ENCODE results near the gene C6orf163.

Gene C6orf163

DNA sequence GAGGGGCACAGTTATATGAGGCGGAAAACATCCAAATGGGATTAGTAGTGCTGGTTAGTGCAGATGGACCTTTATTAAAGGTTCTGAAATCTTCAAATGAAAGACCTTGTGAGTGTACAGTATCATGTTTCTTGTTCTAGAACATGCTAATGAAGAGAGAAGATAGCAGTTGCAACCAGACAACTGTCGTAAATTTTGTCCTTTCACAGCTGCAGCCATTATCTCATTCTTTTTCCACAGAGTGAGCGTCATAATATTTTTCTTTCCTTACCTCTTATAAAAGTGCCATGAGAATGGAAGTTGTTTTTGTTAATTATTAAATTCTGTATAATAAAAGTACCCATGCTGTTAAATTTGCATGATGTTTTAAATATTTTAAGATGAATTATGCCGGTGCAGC is 4.4 kb upstream of the C6orf163 start:
- H3K9me3 Mint-ChIP-seq = no peaks in the 10 kb centered on the region
- H3K4me3 Mint-ChIP-seq = no peak overlapping the region
- intact Hi-C loops (cut with micrococcal nuclease) = no loop called here
- no peaks in the 10 kb centered on the region for H3K4me1 Mint-ChIP-seq (ENCODE audit: low read depth)
- H3K27me3 Mint-ChIP-seq = no peaks in the 10 kb centered on the region
- H3K36me3 Mint-ChIP-seq (ENCODE audit: low read depth) = peaks cover 6% of the 10 kb centered on the region
- H3K27ac Mint-ChIP-seq = no peak overlapping the region

- intact Hi-C loops (cut with micrococcal nuclease) = no loop called here
- Mint-ChIP-seq H3K27me3 (no peaks in the 10 kb centered on the region), H3K36me3 (ENCODE audit: low read depth) (peaks cover 6% of the 10 kb centered on the region), H3K4me3 (no peak overlapping the region), H3K9me3 (no peaks in the 10 kb centered on the region), H3K4me1 (ENCODE audit: low read depth) (no peaks in the 10 kb centered on the region), H3K27ac (no peak overlapping the region)
Observed at GRCh38 chr6:87341158-87341557, 3.5 kb upstream of the C6orf163 start.

GRCh38 chr6:87341899-87342298 is 2.7 kb upstream of the C6orf163 start:
- Mint-ChIP-seq H3K36me3 (ENCODE audit: low read depth) (peaks cover 6% of the 10 kb centered on the region), H3K4me3 (no peak overlapping the region), H3K27ac (no peak overlapping the region), H3K4me1 (ENCODE audit: low read depth) (no peaks in the 10 kb centered on the region), H3K9me3 (no peaks in the 10 kb centered on the region), H3K27me3 (no peaks in the 10 kb centered on the region)
- intact Hi-C loops (cut with micrococcal nuclease) = no loop called here

GRCh38 chr6:87342829-87343228 is 1.8 kb upstream of the C6orf163 start:
- no peaks in the 10 kb centered on the region for H3K9me3 Mint-ChIP-seq
- no peaks in the 10 kb centered on the region for H3K4me1 Mint-ChIP-seq (ENCODE audit: low read depth)
- no peak overlapping the region for H3K27ac Mint-ChIP-seq
- peaks cover 6% of the 10 kb centered on the region for H3K36me3 Mint-ChIP-seq (ENCODE audit: low read depth)
- no peak overlapping the region for H3K4me3 Mint-ChIP-seq
- no peaks in the 10 kb centered on the region for H3K27me3 Mint-ChIP-seq
- intact Hi-C loops (cut with micrococcal nuclease) = no loop called here

- H3K27ac Mint-ChIP-seq = no peak overlapping the region
- no peaks in the 10 kb centered on the region for H3K27me3 Mint-ChIP-seq
- intact Hi-C loops (cut with micrococcal nuclease) = no loop called here
- H3K9me3 Mint-ChIP-seq = no peaks in the 10 kb centered on the region
- H3K36me3 Mint-ChIP-seq (ENCODE audit: low read depth) = no peaks in the 10 kb centered on the region
- no peak overlapping the region for H3K4me3 Mint-ChIP-seq
- H3K4me1 Mint-ChIP-seq (ENCODE audit: low read depth) = no peaks in the 10 kb centered on the region
Observed at GRCh38 chr6:87346700-87347099, 2.1 kb downstream of the C6orf163 start.

DNA sequence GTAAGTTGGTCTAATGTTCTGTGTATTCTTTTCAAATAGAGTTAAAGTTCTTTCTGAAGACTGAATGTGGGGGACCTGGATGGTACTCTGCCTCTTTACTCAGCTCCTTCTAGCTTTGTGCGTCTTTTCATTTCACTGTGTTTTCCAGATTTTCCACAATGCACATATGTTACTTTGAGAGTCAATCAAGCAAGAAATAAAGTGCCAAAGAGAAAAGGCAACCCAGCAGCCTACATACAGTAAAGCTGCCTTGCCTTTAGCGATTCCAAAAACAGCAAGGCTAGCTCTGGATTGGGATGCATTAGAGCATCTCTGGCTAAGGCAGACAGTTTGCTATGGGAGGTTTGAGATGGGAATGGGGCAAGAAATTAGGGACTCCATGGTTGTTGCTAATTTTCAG is 5.3 kb downstream of the C6orf163 start:
- intact Hi-C loops (cut with micrococcal nuclease) = no loop called here

DNA sequence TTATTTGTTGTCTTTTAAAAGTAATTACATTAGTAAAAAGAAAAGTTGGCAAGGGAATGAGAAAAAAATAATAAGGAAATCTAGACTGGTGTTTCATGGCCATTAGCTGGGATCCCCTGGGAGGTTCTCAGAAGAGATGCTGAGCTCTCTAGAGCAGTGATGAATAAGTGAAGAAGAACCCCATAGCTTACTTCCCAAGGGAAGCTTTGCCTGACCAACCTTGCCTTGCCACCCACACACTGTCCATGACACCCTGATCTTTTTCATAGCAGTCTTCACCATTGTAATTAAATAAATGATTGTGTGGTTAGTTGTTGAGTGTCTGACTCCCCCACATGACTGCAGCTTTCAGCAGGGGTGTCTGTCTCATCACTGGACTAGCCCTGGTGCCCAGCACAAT is 5.9 kb downstream of the C6orf163 start:
- Mint-ChIP-seq H3K27me3 (no peaks in the 10 kb centered on the region), H3K27ac (no peak overlapping the region), H3K9me3 (no peaks in the 10 kb centered on the region), H3K4me3 (no peak overlapping the region), H3K4me1 (ENCODE audit: low read depth) (no peaks in the 10 kb centered on the region), H3K36me3 (ENCODE audit: low read depth) (no peaks in the 10 kb centered on the region)
- intact Hi-C loops (cut with micrococcal nuclease) = no loop called here

More for the DNA sequence above, 5.3 kb downstream of the C6orf163 start:
- no peaks in the 10 kb centered on the region for H3K36me3 Mint-ChIP-seq (ENCODE audit: low read depth)
- no peak overlapping the region for H3K27ac Mint-ChIP-seq
- no peaks in the 10 kb centered on the region for H3K9me3 Mint-ChIP-seq
- H3K4me3 Mint-ChIP-seq = no peak overlapping the region
- H3K4me1 Mint-ChIP-seq (ENCODE audit: low read depth) = no peaks in the 10 kb centered on the region
- H3K27me3 Mint-ChIP-seq = no peaks in the 10 kb centered on the region

DNA sequence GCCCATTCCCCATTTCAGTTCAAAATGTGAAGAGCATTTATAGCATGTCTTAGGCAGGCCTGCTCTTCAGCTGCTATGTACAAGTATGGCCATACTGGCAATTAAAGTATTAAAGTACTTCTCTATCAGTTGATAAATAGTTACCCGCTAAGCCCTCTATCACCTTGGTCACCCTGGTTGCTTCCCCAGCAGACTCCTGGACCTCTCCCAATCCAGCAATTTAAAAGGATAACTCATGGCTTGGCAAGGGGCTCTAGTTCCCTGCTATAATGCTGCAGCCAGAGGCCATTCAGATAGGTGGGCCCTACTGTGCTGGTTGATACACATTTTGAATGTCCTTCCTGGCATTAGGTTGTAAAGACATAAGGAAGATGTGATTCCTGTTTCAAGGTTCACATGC is 7.0 kb downstream of the C6orf163 start:
- Mint-ChIP-seq H3K27ac (no peak overlapping the region), H3K36me3 (ENCODE audit: low read depth) (no peaks in the 10 kb centered on the region), H3K9me3 (no peaks in the 10 kb centered on the region), H3K4me3 (no peak overlapping the region), H3K4me1 (ENCODE audit: low read depth) (no peaks in the 10 kb centered on the region), H3K27me3 (no peaks in the 10 kb centered on the region)
- intact Hi-C loops (cut with micrococcal nuclease) = no loop called here

- no peak overlapping the region for H3K4me3 Mint-ChIP-seq
- intact Hi-C loops (cut with micrococcal nuclease) = no loop called here
- H3K9me3 Mint-ChIP-seq = no peaks in the 10 kb centered on the region
- no peaks in the 10 kb centered on the region for H3K4me1 Mint-ChIP-seq (ENCODE audit: low read depth)
- no peak overlapping the region for H3K27ac Mint-ChIP-seq
- H3K27me3 Mint-ChIP-seq = no peaks in the 10 kb centered on the region
- no peaks in the 10 kb centered on the region for H3K36me3 Mint-ChIP-seq (ENCODE audit: low read depth)
Observed at GRCh38 chr6:87356181-87356580, 11.6 kb downstream of the C6orf163 start.

DNA sequence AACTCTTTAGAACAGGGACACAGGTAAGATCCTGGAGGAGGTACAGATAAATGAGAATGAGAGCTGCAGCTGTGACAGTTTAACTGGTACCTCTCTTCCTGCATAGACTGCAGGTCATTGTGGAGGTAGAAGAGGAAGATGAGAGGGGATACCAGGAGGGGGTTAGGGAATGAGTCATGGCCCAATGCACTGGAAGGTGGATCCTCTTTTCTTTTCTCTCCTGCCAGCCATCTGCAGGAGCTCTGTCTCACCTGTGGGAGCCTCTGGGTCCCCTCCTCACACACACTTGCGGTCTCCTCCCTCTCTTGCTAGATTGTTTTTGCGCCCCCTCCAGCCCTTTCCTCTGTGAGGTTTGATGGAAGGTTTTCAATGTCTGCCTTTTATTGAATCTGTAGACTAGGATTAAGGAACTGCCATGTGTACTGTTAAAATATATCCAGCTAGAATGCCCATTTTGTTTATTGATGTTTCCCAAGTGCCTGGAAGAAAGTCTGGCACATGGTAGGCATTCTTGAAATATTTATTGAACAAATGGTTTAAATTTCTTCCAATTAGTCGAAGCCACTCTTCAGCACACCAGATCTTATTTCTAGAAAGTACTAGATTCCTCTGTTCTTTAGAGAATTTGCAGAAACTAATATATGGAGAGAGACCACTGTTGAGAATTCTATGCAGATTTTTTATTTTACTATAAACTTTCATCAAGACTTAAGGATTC is 13.0 kb downstream of the C6orf163 start:
- Mint-ChIP-seq H3K36me3 (ENCODE audit: low read depth) (no peaks in the 10 kb centered on the region), H3K9me3 (no peaks in the 10 kb centered on the region), H3K4me1 (ENCODE audit: low read depth) (no peaks in the 10 kb centered on the region), H3K27ac (no peak overlapping the region), H3K4me3 (no peak overlapping the region), H3K27me3 (no peaks in the 10 kb centered on the region)
- intact Hi-C loops (cut with micrococcal nuclease) = no loop called here

GRCh38 chr6:87364602-87365252 is 20.1 kb downstream of the C6orf163 start:
- no peak overlapping the region for H3K4me3 Mint-ChIP-seq
- H3K27me3 Mint-ChIP-seq = no peaks in the 10 kb centered on the region
- peaks cover 8% of the 10 kb centered on the region for H3K9me3 Mint-ChIP-seq
- H3K36me3 Mint-ChIP-seq (ENCODE audit: low read depth) = no peaks in the 10 kb centered on the region
- H3K27ac Mint-ChIP-seq = no peak overlapping the region
- intact Hi-C loops (cut with micrococcal nuclease) = no loop called here
- no peaks in the 10 kb centered on the region for H3K4me1 Mint-ChIP-seq (ENCODE audit: low read depth)

- Mint-ChIP-seq H3K4me1 (ENCODE audit: low read depth) (no peaks in the 10 kb centered on the region), H3K27ac (no peak overlapping the region), H3K36me3 (ENCODE audit: low read depth) (no peaks in the 10 kb centered on the region), H3K9me3 (peaks cover 8% of the 10 kb centered on the region), H3K4me3 (no peak overlapping the region), H3K27me3 (no peaks in the 10 kb centered on the region)
- intact Hi-C loops (cut with micrococcal nuclease) = no loop called here
Observed at GRCh38 chr6:87366072-87366827, 21.6 kb downstream of the C6orf163 start.

DNA sequence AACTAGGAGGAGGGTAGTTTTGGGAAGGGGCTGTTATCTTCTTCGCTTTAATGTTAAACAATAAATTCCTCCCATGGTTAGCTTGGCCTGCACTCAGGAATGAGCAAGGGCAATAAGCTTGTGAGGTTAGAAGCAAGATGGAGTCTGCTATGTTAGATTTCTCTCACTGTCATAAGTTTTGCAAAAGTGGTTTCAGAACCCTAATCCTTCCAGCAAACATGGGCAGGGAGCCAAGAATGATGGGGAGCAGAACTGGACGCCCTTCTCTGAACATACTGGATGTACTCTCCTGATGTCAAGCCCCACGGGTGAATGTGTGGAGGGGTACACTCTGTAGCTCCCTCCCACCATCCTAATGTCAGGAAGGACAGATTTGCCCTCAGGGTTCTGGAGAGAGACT is 22.3 kb downstream of the C6orf163 start:
- H3K9me3 Mint-ChIP-seq = peaks cover 8% of the 10 kb centered on the region
- H3K4me1 Mint-ChIP-seq (ENCODE audit: low read depth) = no peaks in the 10 kb centered on the region
- H3K4me3 Mint-ChIP-seq = no peak overlapping the region
- no peak overlapping the region for H3K27ac Mint-ChIP-seq
- no peaks in the 10 kb centered on the region for H3K27me3 Mint-ChIP-seq
- H3K36me3 Mint-ChIP-seq (ENCODE audit: low read depth) = no peaks in the 10 kb centered on the region
- intact Hi-C loops (cut with micrococcal nuclease) = no loop called here

DNA sequence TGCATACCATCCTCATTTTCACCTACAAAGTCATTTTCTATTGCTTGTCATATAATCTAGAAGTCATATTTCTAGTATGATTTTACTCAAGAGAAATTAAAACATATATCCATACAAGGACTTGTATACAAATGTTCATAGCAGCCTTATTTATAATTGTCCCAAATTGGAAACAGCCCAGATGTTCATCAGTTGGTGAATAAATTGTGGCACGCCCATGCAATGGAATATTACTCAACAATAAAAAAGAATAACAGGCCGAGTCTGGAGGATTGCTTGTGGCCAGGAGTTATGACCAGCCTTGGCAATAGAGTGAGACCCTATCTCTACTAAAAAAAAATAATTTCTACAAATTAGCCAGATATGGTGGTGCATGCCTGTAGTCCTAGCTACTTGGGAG is 28.8 kb downstream of the C6orf163 start:
- Mint-ChIP-seq H3K27me3 (no peaks in the 10 kb centered on the region), H3K36me3 (ENCODE audit: low read depth) (no peaks in the 10 kb centered on the region), H3K4me3 (no peak overlapping the region), H3K9me3 (no peaks in the 10 kb centered on the region), H3K4me1 (ENCODE audit: low read depth) (no peaks in the 10 kb centered on the region), H3K27ac (no peak overlapping the region)
- intact Hi-C loops (cut with micrococcal nuclease) = no loop called here
